NCI-H748 (cell line): Measurements from ENCODE around the gene DTNA.
"Not testable (repeated sequence)": the region's sequence is repeated elsewhere in the genome, so short reads cannot be mapped to it uniquely, and the experiment has no call there.

ENCODE experiments used
- DNase-seq: peaks from one replicate; lab custom pipeline; 2025; ENCODE audit not compliant: unreplicated experiment; lab: John Stamatoyannopoulos, UW

DTNA gene

GRCh38 chr18:34709750-34710441 lies at the start of gene DTNA:
DTNA (plus strand) TSS chr18:34710298; CDS start chr18:34755977, 45,679 bp downstream.
- DNase-seq = peak; percentile 89

GRCh38 chr18:34660572-34660971 lies 49.5 kb upstream of the DTNA start:
- DNase-seq = no peak

DNA sequence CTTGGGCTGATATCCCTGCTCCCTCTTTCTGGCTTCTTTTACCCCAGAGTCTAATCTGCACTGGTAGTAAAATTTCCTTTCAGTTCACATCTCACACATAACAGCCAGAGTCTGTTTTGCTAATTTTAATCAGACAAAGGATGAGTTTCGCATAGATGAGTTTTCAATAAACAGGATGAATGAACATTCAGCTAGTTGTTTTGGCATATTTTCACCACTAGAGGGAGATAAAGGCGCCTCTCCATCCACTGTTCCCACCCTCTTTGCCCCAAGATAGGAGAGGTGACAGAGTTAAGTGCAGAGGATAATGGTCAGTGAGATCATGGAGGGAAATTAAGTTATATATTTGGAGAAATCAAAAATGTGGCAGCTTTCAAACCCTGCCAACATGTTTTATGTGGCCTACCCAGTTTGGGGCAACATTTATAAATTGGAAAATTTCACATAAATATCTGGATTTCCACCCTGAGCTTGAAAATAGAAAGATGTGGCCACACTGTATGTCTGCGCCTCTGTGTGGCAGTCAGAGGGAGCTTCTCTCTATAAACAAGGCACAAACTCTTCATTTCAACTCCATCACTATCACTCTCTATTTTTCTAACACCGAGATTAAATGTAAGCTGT lies 48.5 kb upstream of the DTNA start:
- DNase-seq = peak; percentile 68

DNA sequence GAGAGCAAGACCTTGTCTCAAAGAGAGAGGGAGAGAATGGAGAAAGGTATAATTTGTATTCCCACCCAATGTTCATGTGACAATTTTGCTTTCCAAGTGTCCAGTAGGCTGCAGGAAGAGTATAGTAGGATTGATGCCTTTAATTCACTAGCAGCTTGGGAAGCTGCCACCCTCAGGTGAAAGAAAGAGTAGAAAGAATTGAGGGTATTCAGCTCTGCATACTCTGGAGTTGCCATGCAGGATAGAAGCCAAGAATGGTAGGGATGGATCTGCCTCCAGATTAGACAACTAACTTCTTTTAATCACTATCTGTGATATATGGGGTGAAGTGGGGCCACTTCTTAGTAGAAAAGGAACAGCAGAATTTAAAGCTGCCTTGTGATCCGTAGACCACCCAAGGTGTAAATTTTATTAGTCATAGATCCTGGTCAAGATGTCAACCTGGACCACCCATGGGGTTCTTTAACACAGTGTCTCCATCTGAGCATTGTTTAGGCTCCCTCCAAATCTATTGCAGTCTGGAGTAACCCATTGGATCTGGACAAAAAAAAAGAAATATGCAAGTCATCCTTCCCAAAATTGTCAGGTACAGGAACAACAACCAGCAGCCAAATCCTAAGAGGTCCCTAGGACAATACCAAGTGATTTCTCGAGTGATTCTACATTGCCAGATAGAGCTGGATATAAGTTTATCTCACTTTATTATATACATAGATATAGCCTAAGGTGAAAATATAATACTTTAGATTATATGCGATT lies 33.1 kb upstream of the DTNA start:
- DNase-seq = no peak

GRCh38 chr18:34689750-34690149 lies 20.3 kb upstream of the DTNA start:
- DNase-seq = peak; percentile 41

- DNase-seq = no peak
These were observed 18.5 kb upstream of the DTNA start for GRCh38 chr18:34691614-34692013.

DNA sequence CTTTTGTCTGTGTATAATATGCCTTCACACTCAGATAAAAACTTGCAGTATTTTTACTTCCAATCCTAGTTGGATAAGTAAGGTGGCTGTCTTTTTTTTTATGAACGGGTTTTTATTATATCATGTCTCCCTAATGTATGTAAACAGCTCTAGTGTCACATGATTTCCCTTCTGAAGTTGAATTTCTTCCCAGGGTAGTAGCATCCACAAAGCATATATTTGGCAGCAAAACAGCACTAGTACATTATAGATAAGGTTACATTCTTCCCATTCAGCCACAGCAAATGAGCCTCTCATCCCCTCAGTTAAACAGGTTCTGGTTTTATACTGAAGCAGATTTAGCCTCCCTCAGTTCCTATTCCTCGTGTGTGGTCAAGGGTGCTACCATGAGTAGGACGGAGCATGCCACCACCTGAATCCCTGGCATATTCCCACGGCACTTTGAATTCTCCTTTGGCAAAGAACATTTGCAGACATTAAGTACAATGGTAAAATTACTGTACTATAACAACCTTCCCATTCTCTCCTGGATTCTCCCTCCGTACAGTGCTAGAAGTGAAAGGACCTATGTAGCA lies 15.4 kb upstream of the DTNA start:
- DNase-seq = peak; percentile 60

GRCh38 chr18:34695310-34695709 lies 14.8 kb upstream of the DTNA start:
- peak; percentile 86 for DNase-seq

DNA sequence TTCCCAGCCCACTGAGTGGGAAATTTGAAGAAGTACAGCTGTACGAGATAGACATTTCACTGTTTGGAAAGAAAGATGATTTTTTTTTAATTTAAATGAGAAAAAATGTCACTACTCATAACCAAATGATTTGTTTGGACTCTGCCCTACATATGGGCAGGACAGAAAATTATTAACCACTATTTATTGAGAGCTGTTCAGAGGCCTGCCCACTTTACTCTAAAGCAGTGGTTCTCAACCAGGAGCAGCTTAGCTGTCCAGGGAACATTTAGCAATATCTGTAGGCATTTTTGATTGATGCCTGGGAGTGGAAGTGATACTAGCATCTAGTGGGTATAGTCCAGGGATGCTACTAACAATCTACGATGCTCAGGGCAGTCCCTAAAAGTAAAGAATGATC lies 13.4 kb upstream of the DTNA start:
- DNase-seq = no peak

DNA sequence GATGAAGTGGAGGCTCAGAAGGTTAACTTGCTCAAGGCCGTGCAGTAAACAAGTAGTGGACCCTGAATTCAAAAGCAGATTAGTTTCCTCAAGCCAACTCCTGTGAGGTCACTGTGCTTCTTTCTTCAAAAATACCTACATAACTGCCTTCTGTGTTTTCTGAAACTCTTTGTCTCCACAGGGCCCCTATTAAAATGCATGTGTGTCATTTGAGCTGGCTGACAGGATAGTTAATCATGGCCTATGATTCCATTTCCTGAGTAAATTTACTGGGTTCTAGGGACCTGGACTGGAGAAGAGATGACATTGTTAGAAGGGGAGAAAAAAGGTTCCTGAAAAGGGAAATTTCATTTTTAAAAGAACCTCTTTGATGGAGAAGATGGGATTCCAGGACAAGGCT lies 12.9 kb upstream of the DTNA start:
- DNase-seq = peak; percentile 12

- DNase-seq = no peak
These were observed 12.2 kb upstream of the DTNA start for GRCh38 chr18:34697891-34698290.

- no peak for DNase-seq
These were observed 8.2 kb upstream of the DTNA start for GRCh38 chr18:34701911-34702310.

- DNase-seq = no peak
These were observed 7.3 kb upstream of the DTNA start for GRCh38 chr18:34702814-34703213.

DNA sequence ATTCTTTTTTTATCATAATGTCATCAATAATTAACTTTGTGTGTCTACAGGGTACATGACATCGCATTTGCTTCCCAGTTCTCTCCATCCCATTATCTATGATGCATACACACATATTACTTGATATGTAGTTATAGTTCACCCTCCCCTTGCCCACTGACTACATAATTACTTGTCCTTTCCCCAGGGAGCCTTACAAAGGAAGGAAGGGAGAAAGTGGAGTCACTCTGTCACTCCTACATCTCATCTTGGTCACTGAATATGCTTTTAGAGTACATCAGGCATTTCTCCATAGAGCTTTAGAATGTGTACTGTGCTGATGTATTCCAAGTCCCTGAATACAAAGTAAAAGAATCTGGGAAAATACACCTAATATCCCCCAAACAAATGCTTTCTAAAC lies 6.0 kb upstream of the DTNA start:
- no peak for DNase-seq

DNA sequence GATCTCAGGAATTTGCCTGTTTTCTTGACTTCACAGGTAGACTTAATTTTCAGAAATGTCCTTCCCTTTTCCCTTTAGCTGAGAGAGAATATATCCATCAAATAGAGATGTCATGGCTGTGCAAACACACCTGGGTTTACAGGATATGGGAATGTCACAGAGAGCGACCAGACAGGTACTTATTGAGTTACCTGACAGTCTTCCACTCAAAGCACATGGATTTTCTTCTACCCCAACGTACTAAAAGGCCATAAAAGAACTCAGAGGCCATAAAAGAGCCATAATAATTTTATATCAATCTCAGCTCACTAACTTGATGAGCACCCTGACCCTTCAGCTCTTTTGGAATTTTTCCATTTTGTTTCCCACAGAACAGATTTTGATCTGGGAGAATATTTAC lies 5.3 kb upstream of the DTNA start:
- DNase-seq = peak; percentile 39

DNA sequence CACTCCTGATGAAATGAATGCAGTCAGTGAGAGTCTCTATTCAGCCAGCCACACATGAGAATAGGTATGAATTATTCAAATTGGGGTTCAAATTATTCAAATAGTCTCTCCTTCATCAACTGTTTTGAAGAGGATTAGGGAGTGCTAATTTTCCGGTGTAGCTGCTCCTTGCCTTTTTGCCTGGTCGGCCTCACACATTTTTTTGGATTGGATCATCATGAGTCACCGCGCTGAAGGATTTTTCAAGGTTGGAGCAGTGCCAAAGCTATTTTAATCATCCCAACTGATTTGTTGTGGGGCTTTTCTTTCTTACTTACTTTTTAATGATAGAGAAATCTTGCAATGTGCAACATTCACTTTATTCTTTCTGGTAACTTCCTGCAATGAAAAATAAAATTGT lies 2.4 kb upstream of the DTNA start:
- DNase-seq = peak; percentile 91

DNA sequence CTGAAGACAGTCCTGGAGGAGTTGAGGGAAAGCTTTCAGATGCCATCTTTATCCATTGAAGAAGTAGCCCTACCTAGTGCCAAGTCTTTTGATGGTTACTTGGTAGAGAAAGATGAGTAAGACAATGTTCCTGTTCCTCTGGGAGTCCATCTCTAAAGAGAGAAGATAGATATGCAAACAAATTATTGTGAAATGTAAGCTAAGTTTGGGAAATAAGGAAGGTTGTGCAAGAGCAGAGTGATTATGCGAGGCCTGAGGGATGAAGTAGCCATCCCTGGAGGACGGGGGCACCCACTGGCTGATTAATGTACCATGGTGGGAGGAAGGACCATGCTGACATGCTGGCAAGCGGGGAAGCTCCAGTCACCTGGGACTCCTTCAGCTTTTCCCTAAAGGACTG lies 994 bp upstream of the DTNA start:
- no peak for DNase-seq

GRCh38 chr18:34710458-34710914 lies 388 bp downstream of the DTNA start:
- no peak for DNase-seq

DNA sequence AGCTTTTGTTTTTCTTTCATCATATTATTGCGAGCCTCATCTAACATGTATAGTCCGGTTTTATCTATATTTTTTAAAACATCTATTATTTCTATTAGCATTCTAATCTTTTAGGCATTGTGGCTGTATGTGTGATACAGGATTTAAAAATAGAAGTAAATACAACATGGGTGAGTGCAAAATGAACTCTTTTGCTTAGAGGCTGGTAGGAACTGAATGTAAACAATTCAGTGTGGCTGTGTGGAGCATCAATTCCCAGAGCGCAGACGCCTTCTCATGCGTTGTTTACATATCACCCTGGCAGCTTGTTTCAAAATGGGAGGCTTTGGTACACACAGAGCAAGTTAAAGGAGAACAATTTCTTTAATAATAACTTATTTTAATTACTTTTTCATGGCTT lies 836 bp downstream of the DTNA start:
- DNase-seq = peak; percentile 89

DNA sequence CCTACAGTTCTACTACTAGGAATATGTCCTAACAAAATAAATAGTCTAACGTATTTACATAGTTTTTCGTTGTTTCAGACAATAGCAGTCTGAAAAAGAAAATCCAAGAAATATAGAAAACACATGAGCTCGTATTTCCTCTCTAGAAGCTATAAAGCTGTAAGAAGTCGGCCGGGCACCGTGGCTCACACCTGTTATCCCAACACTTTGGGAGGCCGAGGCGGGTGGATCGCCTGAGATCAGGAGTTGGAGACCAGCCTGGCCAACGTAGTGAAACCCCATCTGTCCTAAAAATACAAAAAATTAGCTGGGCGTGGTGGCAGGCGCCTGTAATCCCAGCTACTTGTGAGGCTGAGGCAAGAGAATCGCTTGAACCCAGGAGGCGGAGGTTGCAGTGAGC lies 6.0 kb downstream of the DTNA start:
- not testable (repeated sequence) for DNase-seq

- DNase-seq = no peak
These were observed 8.5 kb downstream of the DTNA start for GRCh38 chr18:34718610-34719009.

GRCh38 chr18:34720220-34720619 lies 10.1 kb downstream of the DTNA start:
- no peak for DNase-seq
